ENCODE measurements around the gene FAM180A.

DNA sequence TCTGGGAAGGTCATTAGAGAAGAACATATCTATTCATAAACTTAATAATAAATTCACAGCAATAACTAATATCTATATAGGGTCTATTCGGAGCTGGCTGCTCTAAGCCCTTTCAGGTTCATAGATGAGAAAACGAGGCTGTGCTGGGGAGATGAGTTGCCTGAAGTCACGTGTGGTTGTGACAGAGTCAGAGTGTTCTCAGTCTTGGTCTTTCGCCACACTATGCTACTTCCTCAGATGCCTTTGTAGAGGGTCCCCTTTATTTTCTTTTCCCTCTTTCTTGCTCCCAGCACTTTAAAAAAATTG, 43.7 kb upstream of the FAM180A start:
- TF ChIP-seq, protein P1, sequence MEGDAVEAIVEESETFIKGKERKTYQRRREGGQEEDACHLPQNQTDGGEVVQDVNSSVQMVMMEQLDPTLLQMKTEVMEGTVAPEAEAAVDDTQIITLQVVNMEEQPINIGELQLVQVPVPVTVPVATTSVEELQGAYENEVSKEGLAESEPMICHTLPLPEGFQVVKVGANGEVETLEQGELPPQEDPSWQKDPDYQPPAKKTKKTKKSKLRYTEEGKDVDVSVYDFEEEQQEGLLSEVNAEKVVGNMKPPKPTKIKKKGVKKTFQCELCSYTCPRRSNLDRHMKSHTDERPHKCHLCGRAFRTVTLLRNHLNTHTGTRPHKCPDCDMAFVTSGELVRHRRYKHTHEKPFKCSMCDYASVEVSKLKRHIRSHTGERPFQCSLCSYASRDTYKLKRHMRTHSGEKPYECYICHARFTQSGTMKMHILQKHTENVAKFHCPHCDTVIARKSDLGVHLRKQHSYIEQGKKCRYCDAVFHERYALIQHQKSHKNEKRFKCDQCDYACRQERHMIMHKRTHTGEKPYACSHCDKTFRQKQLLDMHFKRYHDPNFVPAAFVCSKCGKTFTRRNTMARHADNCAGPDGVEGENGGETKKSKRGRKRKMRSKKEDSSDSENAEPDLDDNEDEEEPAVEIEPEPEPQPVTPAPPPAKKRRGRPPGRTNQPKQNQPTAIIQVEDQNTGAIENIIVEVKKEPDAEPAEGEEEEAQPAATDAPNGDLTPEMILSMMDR (IDR thresholded peaks at IDR 0.05): no peak
- TF ChIP-seq POLR2A (IDR thresholded peaks at IDR 0.05): no peak

Measured in testis (tissue), 2 donors.